AG09309 (cell line): ENCODE measurements around the gene CCNYL1.

Experiments used
- DNase-seq: peaks from one replicate; pipeline ENCODE4 v3.0.0-alpha.2; 2010; ENCODE audit warnings: low read depth
- H3K4me3 ChIP-seq: 2 replicates; pipeline ENCODE4 v1.5.1; 2011; ENCODE audit warnings: mild to moderate bottlenecking, low read depth, low read length, moderate library complexity; ENCODE audit not compliant: control insufficient read depth
- TF ChIP-seq, protein P1 (sequence below): IDR thresholded peaks from 2 replicates; pipeline ENCODE4 v1.5.1; 2011; ENCODE audit warnings: mild to moderate bottlenecking, low read depth, low read length, inconsistent platforms; ENCODE audit not compliant: insufficient read depth, control insufficient read depth; ENCODE audit errors: missing control alignments

Gene CCNYL1

DNA sequence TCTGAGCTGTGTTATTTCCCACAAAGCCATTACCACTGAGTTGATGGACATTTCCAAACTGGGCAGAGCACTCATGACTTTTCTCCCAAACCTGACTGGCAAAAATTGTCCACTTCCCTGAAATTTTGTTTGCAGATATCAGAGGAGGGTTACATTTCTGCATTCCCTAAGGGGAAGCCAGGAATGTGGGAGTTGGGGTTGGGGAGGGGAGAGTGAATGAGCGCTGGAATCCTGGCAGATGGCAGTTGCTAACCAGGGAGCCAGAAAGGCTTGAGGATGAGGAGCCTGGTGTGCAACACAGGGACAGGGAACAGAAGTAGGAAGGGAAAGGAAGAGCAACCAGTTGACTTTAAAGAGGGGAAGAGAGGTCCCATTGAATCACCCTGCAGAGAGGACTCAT is 14.0 kb upstream of the CCNYL1 start:
- TF ChIP-seq, protein P1, sequence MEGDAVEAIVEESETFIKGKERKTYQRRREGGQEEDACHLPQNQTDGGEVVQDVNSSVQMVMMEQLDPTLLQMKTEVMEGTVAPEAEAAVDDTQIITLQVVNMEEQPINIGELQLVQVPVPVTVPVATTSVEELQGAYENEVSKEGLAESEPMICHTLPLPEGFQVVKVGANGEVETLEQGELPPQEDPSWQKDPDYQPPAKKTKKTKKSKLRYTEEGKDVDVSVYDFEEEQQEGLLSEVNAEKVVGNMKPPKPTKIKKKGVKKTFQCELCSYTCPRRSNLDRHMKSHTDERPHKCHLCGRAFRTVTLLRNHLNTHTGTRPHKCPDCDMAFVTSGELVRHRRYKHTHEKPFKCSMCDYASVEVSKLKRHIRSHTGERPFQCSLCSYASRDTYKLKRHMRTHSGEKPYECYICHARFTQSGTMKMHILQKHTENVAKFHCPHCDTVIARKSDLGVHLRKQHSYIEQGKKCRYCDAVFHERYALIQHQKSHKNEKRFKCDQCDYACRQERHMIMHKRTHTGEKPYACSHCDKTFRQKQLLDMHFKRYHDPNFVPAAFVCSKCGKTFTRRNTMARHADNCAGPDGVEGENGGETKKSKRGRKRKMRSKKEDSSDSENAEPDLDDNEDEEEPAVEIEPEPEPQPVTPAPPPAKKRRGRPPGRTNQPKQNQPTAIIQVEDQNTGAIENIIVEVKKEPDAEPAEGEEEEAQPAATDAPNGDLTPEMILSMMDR: no peak
- DNase-seq: no peak
- H3K4me3 ChIP-seq: no peak overlapping the region

DNA sequence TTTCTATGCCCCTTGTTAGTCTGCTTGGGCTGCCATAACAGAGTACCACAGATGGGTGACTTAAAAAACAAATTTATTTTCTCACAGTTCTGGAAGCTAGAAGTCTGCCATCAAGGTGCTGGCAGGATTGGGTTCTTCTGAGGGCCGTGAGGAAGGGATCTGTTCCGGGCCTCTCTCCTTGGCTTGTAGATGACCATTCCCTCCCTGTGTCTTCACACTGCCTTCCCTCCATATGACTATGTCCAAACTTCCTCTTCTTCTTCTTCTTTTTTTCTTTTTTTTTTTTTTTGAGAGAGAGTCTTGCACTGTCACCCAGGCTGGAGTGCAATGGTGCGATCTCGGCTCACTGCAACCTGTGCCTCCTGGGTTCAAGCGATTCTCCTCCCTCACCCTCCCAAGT is 13.1 kb upstream of the CCNYL1 start:
- DNase-seq: no peak
- H3K4me3 ChIP-seq: no peak overlapping the region
- TF ChIP-seq, protein P1: no peak

DNA sequence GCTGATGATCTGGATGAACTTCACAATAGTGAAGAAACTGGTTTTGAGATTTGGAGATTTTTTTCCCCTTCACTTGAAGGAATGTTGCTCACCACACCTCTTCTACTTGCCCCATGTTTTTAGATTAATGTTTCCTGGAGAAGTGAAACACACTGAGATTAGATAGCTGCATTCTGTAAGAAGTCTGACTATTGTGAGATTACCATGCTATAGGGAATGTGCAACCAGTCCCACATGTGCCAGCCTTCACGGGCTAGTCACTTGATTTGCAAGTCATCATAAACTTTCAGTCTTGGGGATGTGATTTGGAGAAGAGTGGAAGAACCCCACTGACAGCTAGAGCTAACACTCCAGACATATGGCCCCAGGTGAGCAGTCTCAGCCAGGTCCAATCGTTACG is 7.4 kb upstream of the CCNYL1 start:
- TF ChIP-seq, protein P1: no peak
- no peak for DNase-seq
- H3K4me3 ChIP-seq: no peak overlapping the region

DNA sequence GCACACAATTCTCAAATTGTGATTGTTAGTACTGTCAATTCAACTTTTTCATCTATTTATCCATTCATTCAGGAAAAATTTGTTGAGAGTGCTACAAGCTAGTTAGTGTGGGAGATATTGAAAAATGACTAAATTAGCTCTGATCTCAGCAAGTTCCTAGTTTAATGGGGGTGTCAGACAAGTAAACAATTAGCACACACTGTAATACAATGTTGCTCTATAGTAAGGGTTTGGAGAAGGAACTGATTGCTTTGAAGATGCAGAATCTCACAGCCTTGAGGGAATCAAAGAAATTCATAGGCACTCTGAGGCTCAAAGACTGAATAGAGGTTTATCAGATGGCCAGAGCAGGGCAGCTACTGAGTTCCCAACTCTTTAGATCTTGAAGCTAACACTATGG is 6.8 kb upstream of the CCNYL1 start:
- no peak overlapping the region for H3K4me3 ChIP-seq
- no peak for DNase-seq
- TF ChIP-seq, protein P1: no peak

GRCh38 chr2:207706936-207707860 is 4.2 kb upstream of the CCNYL1 start:
- no peak for DNase-seq
- H3K4me3 ChIP-seq: no peak overlapping the region
- TF ChIP-seq, protein P1: no peak

GRCh38 chr2:207711750-207712530 is 500 bp downstream of the CCNYL1 start:
- DNase-seq: no peak
- peak overlapping the region; percentile 87 for H3K4me3 ChIP-seq

More at GRCh38 chr2:207711750-207712530, 500 bp downstream of the CCNYL1 start:
- TF ChIP-seq, protein P1: no peak
